NCI-H1092 (cell line): ENCODE results near the gene SUGP1.
"Not testable (repeated sequence)": the region's sequence is repeated elsewhere in the genome, so short reads cannot be mapped to it uniquely, and the experiment has no call there.

Experiments used
- DNase-seq: peaks from one replicate; lab custom pipeline; 2025; lab: John Stamatoyannopoulos, UW

SUGP1 gene

GRCh38 chr19:19262190-19263057 is 57.9 kb downstream of the SUGP1 start:
- DNase-seq = no peak

GRCh38 chr19:19261350-19262189 is 58.7 kb downstream of the SUGP1 start:
- DNase-seq = no peak

GRCh38 chr19:19260417-19261214 is 59.7 kb downstream of the SUGP1 start:
- no peak for DNase-seq

- no peak for DNase-seq
Observed at GRCh38 chr19:19259741-19260140, 60.6 kb downstream of the SUGP1 start.

- no peak for DNase-seq
Observed at GRCh38 chr19:19258589-19259338, 61.5 kb downstream of the SUGP1 start.

GRCh38 chr19:19257836-19258588 is 62.3 kb downstream of the SUGP1 start:
- no peak for DNase-seq

GRCh38 chr19:19257137-19257536 is 63.2 kb downstream of the SUGP1 start:
- DNase-seq = no peak

- DNase-seq = no peak
Observed at GRCh38 chr19:19256072-19256969, 64.0 kb downstream of the SUGP1 start.

GRCh38 chr19:19253409-19253808 is 66.9 kb downstream of the SUGP1 start:
- not testable (repeated sequence) for DNase-seq

- DNase-seq = no peak
Observed at GRCh38 chr19:19250196-19250801, 70.0 kb downstream of the SUGP1 start.

- no peak for DNase-seq
Observed at GRCh38 chr19:19240476-19240875, 79.8 kb downstream of the SUGP1 start.

GRCh38 chr19:19239675-19240074 is 80.6 kb downstream of the SUGP1 start:
- no peak for DNase-seq

GRCh38 chr19:19238126-19238894 is 82.0 kb downstream of the SUGP1 start:
- DNase-seq = no peak

- no peak for DNase-seq
Observed at GRCh38 chr19:19236173-19236572, 84.1 kb downstream of the SUGP1 start.

- no peak for DNase-seq
Observed at GRCh38 chr19:19234220-19234816, 86.0 kb downstream of the SUGP1 start.

- DNase-seq = no peak
Observed at GRCh38 chr19:19232261-19232721, 88.0 kb downstream of the SUGP1 start.

- no peak for DNase-seq
Observed at GRCh38 chr19:19230999-19231398, 89.3 kb downstream of the SUGP1 start.

- no peak for DNase-seq
Observed at GRCh38 chr19:19229701-19230100, 90.6 kb downstream of the SUGP1 start.
